Measurements from ENCODE around the gene ATOX1. TPM values are rescaled to one million over a fixed set of nuclear protein-coding genes. Genes with fewer than 3 reads are reported as not detected.

ATOX1 gene
- total and polyA plus RNA-seq, 2 of the 13 experiments (the other 11 are each of a cell fraction or from before 2014, with no cell fraction given): 62.4 to 124 TPM

DNA sequence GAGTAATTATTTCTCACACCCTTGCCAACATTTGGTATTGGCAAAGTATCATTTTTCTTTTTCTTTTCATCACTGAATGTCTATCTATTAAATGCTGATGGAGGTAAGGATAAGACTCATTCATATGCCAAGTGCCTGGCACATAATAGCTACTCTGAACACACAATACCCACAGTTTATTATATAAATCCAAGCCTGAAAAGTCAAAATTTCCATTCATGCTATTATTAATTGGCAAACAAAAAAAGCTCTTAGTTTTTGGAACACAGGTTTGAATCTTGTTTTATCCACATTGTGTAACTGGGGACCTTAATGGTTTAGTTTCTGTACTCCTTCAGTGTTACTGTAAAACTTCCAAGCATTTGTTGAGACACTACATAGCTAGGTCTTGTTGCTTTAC is 6.4 kb upstream of the ATOX1 start:
- ATAC-seq: no peak
- Histone ChIP-seq H3K27ac (ENCODE audit: extremely low read length, insufficient read depth, low read length) (no peak overlapping the region), H4K20me1 (ENCODE audit: insufficient read depth, low read length) (no peaks in the 10 kb centered on the region), H3K36me3 (replicated peaks in 1 of 2; ENCODE audit: control insufficient read depth in 1 of 2, insufficient read depth in 2 of 2, low read length in 2 of 2) (no peaks in the 10 kb centered on the region), H3K9me3 (ENCODE audit: low read length) (no peaks in the 10 kb centered on the region), H3K4me2 (ENCODE audit: low read depth, low read length) (no peak overlapping the region), H2AFZ (ENCODE audit: low read length) (no peak overlapping the region), H3K79me2 (ENCODE audit: insufficient read depth, low read length) (no peaks in the 10 kb centered on the region), H3K4me1 (ENCODE audit: insufficient read depth, low read length) (peaks cover 2% of the 10 kb centered on the region), H3K27me3 (ENCODE audit: control insufficient read depth in 1 of 2, insufficient read depth in 2 of 2, low read length in 2 of 2) (no peaks in the 10 kb centered on the region), H3K9ac (ENCODE audit: insufficient read depth, low read depth, low read length) (no peak overlapping the region), H3K4me3 (replicated peaks in 1 of 3; ENCODE audit: insufficient read depth in 1 of 3, low read depth in 2 of 3, low read length in 3 of 3) (no peak overlapping the region)
- ChIA-PET CTCF (ENCODE audit: low intra/inter-chr PET ratio, low total read pairs) (no interaction called here), POLR2A (interaction anchor here (1.0 kb wide), 1 partner anchor 8 kb away, joined by 3 read pairs; no protein-coding TSS in a partner anchor)
- DNase-seq (ENCODE audit: low spot score): no peak
- BruUV-seq (replicated peaks): no TSS peak
- intact Hi-C loops (cut with micrococcal nuclease; ENCODE audit: unreplicated experiment): no loop called here
- TF ChIP-seq, protein P1, sequence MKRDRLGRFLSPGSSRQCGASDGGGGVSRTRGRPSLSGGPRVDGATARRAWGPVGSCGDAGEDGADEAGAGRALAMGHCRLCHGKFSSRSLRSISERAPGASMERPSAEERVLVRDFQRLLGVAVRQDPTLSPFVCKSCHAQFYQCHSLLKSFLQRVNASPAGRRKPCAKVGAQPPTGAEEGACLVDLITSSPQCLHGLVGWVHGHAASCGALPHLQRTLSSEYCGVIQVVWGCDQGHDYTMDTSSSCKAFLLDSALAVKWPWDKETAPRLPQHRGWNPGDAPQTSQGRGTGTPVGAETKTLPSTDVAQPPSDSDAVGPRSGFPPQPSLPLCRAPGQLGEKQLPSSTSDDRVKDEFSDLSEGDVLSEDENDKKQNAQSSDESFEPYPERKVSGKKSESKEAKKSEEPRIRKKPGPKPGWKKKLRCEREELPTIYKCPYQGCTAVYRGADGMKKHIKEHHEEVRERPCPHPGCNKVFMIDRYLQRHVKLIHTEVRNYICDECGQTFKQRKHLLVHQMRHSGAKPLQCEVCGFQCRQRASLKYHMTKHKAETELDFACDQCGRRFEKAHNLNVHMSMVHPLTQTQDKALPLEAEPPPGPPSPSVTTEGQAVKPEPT (CRISPR knock-in tag; IDR thresholded peaks at IDR 0.05; ENCODE audit: low read depth): no peak
- FAIRE-seq: no peak
- in situ Hi-C loops (cut with HindIII; ENCODE audit: extremely low pct_ligation_motif_present, low pct_unique_long_range_greater_than_20kb): no loop called here

DNA sequence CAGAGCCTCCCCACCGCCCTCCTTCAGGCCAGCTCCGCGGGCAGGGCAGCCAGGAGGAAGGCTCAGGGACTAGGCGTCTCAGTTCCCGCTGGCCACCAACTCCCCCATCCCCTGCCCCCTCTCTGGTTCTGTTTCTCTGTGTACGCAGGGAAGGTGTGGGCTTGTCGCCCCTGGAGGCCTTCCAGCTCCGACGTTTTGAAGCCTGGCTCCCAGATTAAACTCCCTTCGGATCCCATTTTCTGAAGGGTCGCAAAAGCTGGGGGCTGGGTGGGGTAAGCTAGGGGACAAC is 346 bp downstream of the ATOX1 start:
- no peak for FAIRE-seq
- in situ Hi-C loops (cut with HindIII; ENCODE audit: extremely low pct_ligation_motif_present, low pct_unique_long_range_greater_than_20kb) (no loop called here), intact Hi-C loops (cut with micrococcal nuclease; ENCODE audit: unreplicated experiment) (loop anchor here (1.0 to 5.0 kb wide), 4 partner anchors 13 to 506 kb away; partner anchors contain the start of genes G3BP1, GM2A, SLC36A1 and SPARC)
- Histone ChIP-seq H3K4me3 (replicated peaks in 1 of 3; ENCODE audit: insufficient read depth in 1 of 3, low read depth in 2 of 3, low read length in 3 of 3) (peak overlapping the region; percentile 69 to 91 (median 82)), H3K9ac (ENCODE audit: insufficient read depth, low read depth, low read length) (peak overlapping the region; percentile 78), H4K20me1 (ENCODE audit: insufficient read depth, low read length) (no peaks in the 10 kb centered on the region), H3K9me3 (ENCODE audit: low read length) (no peaks in the 10 kb centered on the region), H3K79me2 (ENCODE audit: insufficient read depth, low read length) (peaks cover 28% of the 10 kb centered on the region), H3K4me2 (ENCODE audit: low read depth, low read length) (peak overlapping the region; percentile 82), H3K4me1 (ENCODE audit: insufficient read depth, low read length) (peaks cover 57% of the 10 kb centered on the region), H2AFZ (ENCODE audit: low read length) (no peak overlapping the region), H3K27ac (ENCODE audit: extremely low read length, insufficient read depth, low read length) (peak overlapping the region; percentile 65), H3K36me3 (replicated peaks in 1 of 2; ENCODE audit: control insufficient read depth in 1 of 2, insufficient read depth in 2 of 2, low read length in 2 of 2) (peaks cover 0 to 4% of the 10 kb centered on the region in 2 experiments; a peak in 1 of 5 replicates), H3K27me3 (ENCODE audit: control insufficient read depth in 1 of 2, insufficient read depth in 2 of 2, low read length in 2 of 2) (no peaks in the 10 kb centered on the region)
- ChIA-PET POLR2A (interaction anchor here (0.6 to 8.0 kb wide), 5 partner anchors 14 to 99 kb away, joined by 3 to 148 read pairs (median 3); partner anchors contain the start of gene G3BP1), CTCF (ENCODE audit: low intra/inter-chr PET ratio, low total read pairs) (interaction anchor here (0.7 kb wide), 1 partner anchor 13 kb away, joined by 3 read pairs; no protein-coding TSS in a partner anchor)
- peak; percentile 61 for ATAC-seq
- BruUV-seq (replicated peaks): TSS peak; percentile 68
- DNase-seq (ENCODE audit: low spot score): no peak
- WGBS (ENCODE audit: low lambda C conversion rate): 0% methylated on average over 8 of the region's 11 CpGs
- TF ChIP-seq REL (CRISPR knock-in tag; conservative IDR thresholded peaks at IDR 0.05) (no peak), KDM5A (IDR thresholded peaks at IDR 0.05; ENCODE audit: borderline replicate concordance, low read length) (peak; percentile 60; the same call in 1 of the 2 replicates), ZMYM2 (CRISPR knock-in tag; IDR thresholded peaks at IDR 0.05) (no peak), ZNF768 (CRISPR knock-in tag; IDR thresholded peaks at IDR 0.05) (0 out of 2 replicates have a peak, but pooled peaks have one; percentile 0), MAFG (CRISPR knock-in tag; IDR thresholded peaks at IDR 0.05) (no peak), HDAC2 (CRISPR knock-in tag; IDR thresholded peaks at IDR 0.05) (peak; percentile 5; the same call in 1 of the 2 replicates), ZNF235 (CRISPR knock-in tag; IDR thresholded peaks at IDR 0.05; ENCODE audit: borderline replicate concordance) (peak; percentile 39; the same call in 1 of the 2 replicates), RARA (CRISPR knock-in tag; IDR thresholded peaks at IDR 0.05) (no peak), ZNF205 (CRISPR knock-in tag; IDR thresholded peaks at IDR 0.05) (no peak)
- TF ChIP-seq, protein P2, sequence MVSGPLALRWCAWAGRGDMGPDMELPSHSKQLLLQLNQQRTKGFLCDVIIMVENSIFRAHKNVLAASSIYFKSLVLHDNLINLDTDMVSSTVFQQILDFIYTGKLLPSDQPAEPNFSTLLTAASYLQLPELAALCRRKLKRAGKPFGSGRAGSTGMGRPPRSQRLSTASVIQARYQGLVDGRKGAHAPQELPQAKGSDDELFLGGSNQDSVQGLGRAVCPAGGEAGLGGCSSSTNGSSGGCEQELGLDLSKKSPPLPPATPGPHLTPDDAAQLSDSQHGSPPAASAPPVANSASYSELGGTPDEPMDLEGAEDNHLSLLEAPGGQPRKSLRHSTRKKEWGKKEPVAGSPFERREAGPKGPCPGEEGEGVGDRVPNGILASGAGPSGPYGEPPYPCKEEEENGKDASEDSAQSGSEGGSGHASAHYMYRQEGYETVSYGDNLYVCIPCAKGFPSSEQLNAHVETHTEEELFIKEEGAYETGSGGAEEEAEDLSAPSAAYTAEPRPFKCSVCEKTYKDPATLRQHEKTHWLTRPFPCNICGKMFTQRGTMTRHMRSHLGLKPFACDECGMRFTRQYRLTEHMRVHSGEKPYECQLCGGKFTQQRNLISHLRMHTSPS (CRISPR knock-in tag; IDR thresholded peaks at IDR 0.05; ENCODE audit: low read depth): no peak
- TF ChIP-seq, protein P3, sequence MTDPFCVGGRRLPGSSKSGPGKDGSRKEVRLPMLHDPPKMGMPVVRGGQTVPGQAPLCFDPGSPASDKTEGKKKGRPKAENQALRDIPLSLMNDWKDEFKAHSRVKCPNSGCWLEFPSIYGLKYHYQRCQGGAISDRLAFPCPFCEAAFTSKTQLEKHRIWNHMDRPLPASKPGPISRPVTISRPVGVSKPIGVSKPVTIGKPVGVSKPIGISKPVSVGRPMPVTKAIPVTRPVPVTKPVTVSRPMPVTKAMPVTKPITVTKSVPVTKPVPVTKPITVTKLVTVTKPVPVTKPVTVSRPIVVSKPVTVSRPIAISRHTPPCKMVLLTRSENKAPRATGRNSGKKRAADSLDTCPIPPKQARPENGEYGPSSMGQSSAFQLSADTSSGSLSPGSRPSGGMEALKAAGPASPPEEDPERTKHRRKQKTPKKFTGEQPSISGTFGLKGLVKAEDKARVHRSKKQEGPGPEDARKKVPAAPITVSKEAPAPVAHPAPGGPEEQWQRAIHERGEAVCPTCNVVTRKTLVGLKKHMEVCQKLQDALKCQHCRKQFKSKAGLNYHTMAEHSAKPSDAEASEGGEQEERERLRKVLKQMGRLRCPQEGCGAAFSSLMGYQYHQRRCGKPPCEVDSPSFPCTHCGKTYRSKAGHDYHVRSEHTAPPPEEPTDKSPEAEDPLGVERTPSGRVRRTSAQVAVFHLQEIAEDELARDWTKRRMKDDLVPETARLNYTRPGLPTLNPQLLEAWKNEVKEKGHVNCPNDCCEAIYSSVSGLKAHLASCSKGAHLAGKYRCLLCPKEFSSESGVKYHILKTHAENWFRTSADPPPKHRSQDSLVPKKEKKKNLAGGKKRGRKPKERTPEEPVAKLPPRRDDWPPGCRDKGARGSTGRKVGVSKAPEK (CRISPR knock-in tag; IDR thresholded peaks at IDR 0.05; ENCODE audit: borderline replicate concordance): no peak

Measured in HepG2 (cell line).